ENCODE measurements around the gene PRKCD. TPM values are rescaled to one million over a fixed set of nuclear protein-coding genes. Genes with fewer than 3 reads are reported as not detected.
A peak's percentile ranks its signal among the peaks of the same experiment; 100 is the strongest.

The PRKCD gene
- total RNA-seq, 2 experiments from 2014 or later = 13.3 to 108 TPM

- peak; percentile 53 for DNase-seq (ENCODE audit: low spot score)
- ChIA-PET CTCF (ENCODE audit: unreplicated experiment) (interaction anchor here (0.9 to 2.3 kb wide), 6 partner anchors 9 to 27 kb away, joined by 3 to 11 read pairs (median 6); partner anchors contain the start of gene PRKCD), POLR2A (interaction anchor here (0.7 to 3.2 kb wide), 12 partner anchors 8 to 177 kb away, joined by 3 to 15 read pairs (median 4); partner anchors contain the start of gene PRKCD)
- Histone ChIP-seq H3K9me2 (ENCODE audit: insufficient read depth, low read length) (no peaks in the 10 kb centered on the region), H3K79me2 (ENCODE audit: insufficient read depth, low read depth, low read length) (peaks cover 95% of the 10 kb centered on the region), H3K27ac (ENCODE audit: low read depth, low read length, poor library complexity, severe bottlenecking) (peak overlapping the region; percentile 94), H4K20me1 (ENCODE audit: insufficient read depth, low read length) (no peaks in the 10 kb centered on the region), H3K9me3 (ENCODE audit: low read length) (no peaks in the 10 kb centered on the region), H3K4me3 (ENCODE audit: low read depth, low read length, poor library complexity, severe bottlenecking) (peak overlapping the region; percentile 53), H3K36me3 (ENCODE audit: insufficient read depth, low read length) (peaks cover 66% of the 10 kb centered on the region), H3K4me2 (ENCODE audit: low read length) (peak overlapping the region; percentile 91), H2AFZ (ENCODE audit: low read length) (no peak overlapping the region), H3K4me1 (ENCODE audit: insufficient read depth, low read length, poor library complexity, severe bottlenecking) (peaks cover 100% of the 10 kb centered on the region)
- intact Hi-C loops (cut with micrococcal nuclease; ENCODE audit: unreplicated experiment) = loop anchor here (2.0 kb wide), 1 partner anchor 34 kb away; no protein-coding TSS in a partner anchor
- TF ChIP-seq EZH2phosphoT487 (IDR thresholded peaks at IDR 0.05; ENCODE audit: borderline replicate concordance, low read depth, low read length) = no peak
- TF ChIP-seq CTCF (conservative IDR thresholded peaks at IDR 0.05; ENCODE audit: low read length) = peak; percentile 43
- BruUV-seq (replicated peaks) = no TSS peak
Measured at GRCh38 chr3:53169045-53169831, 8.2 kb downstream of the PRKCD start.

DNA sequence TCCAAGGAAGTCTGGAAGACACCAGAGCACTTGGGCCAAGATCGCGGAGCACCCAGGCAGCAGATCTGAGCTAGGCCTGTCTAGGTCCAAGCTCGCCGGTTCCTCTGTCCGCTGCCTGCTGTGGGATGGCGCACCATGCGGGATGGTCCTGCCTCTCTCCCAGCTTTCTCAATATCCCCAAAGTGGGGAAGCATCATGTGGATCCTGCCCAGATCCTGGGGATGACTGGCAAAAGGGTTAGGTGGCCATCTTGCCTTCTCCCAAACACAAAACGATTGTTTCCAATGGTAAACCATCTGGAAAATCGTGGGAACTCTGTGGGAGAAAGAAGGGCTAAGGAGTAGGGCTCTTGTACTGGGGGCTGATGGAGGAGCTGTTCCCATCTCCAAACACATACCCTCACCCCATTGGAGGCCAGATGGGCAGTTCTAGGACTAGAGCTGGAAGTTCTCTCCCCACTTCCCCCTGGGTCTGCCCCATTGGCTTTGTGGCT, 8.9 kb downstream of the PRKCD start:
- Histone ChIP-seq H3K9me3 (ENCODE audit: low read length) (no peaks in the 10 kb centered on the region), H3K4me3 (ENCODE audit: low read depth, low read length, poor library complexity, severe bottlenecking) (peak overlapping the region; percentile 53), H3K4me2 (ENCODE audit: low read length) (peak overlapping the region; percentile 91), H3K9me2 (ENCODE audit: insufficient read depth, low read length) (no peaks in the 10 kb centered on the region), H3K79me2 (ENCODE audit: insufficient read depth, low read depth, low read length) (peaks cover 95% of the 10 kb centered on the region), H3K36me3 (ENCODE audit: insufficient read depth, low read length) (peaks cover 66% of the 10 kb centered on the region), H4K20me1 (ENCODE audit: insufficient read depth, low read length) (no peaks in the 10 kb centered on the region), H3K27ac (ENCODE audit: low read depth, low read length, poor library complexity, severe bottlenecking) (peak overlapping the region; percentile 94), H3K4me1 (ENCODE audit: insufficient read depth, low read length, poor library complexity, severe bottlenecking) (peaks cover 100% of the 10 kb centered on the region), H2AFZ (ENCODE audit: low read length) (no peak overlapping the region)
- no TSS peak for BruUV-seq (replicated peaks)
- intact Hi-C loops (cut with micrococcal nuclease; ENCODE audit: unreplicated experiment) = loop anchor here (2.0 kb wide), 1 partner anchor 35 kb away; no protein-coding TSS in a partner anchor
- TF ChIP-seq EZH2phosphoT487 (IDR thresholded peaks at IDR 0.05; ENCODE audit: borderline replicate concordance, low read depth, low read length) = no peak
- no peak for TF ChIP-seq CTCF (conservative IDR thresholded peaks at IDR 0.05; ENCODE audit: low read length)
- CTCF ChIA-PET (ENCODE audit: unreplicated experiment) = interaction anchor here (1.0 to 1.8 kb wide), 4 partner anchors 9 to 23 kb away, joined by 3 to 9 read pairs (median 6); partner anchors contain the start of gene PRKCD
- POLR2A ChIA-PET = interaction anchor here (0.6 to 3.2 kb wide), 12 partner anchors 9 to 176 kb away, joined by 3 to 15 read pairs (median 4); partner anchors contain the start of gene PRKCD
- no peak for DNase-seq (ENCODE audit: low spot score)
